K562 (cell line): ENCODE results near the gene BPTF. TPM values are rescaled to one million over a fixed set of nuclear protein-coding genes. Genes with fewer than 3 reads are reported as not detected.

Experiments used
- ATAC-seq: fragments of 200-7000 bp; cut with Tn5 transposase; 3 replicates; pipeline ENCODE4 v1.9.1; 2020; ENCODE audit warnings: moderate library complexity
- BruUV-seq: library from RNA; stranded (reverse); fragments of 400-500 nt; replicated peaks from 2 replicates; lab custom pipeline; 2021; lab: Mats Ljungman, UMichigan
- CTCF ChIA-PET: fragments of 300-600 bp; formaldehyde crosslinking; extraction: SDS; loops from one replicate; lab custom pipeline; 2021; ENCODE audit warnings: low intra/inter-chr PET ratio; lab: Yijun Ruan, JAX
- POLR2A ChIA-PET: fragments of 300-600, 350-650 bp; sonication (Branson Sonifier 250); formaldehyde crosslinking; extraction: SDS; loops from one replicate; lab custom pipeline; 2021; ENCODE audit warnings: antibody characterized with exemption, inconsistent platforms; lab: Yijun Ruan, JAX
- DNase-seq, 4 experiments: peaks; one replicate each; pipeline versions ENCODE4 v3.0.0 to v3.0.0-alpha.2; 2011 to 2018; ENCODE audit warnings: low spot score in 3 of 4, mixed read lengths in 3 of 4; ENCODE audit errors: extremely low read depth in 1 of 4
- FAIRE-seq: peaks from 2 replicates; lab custom pipeline; 2011; peaks lifted over from hg19 to GRCh38; lab: Jason Lieb, UNC
- H2AFZ ChIP-seq: 2 replicates; pipeline ENCODE4 v1.6.0; 2011; ENCODE audit warnings: low read depth, low read length, control low read depth, inconsistent platforms
- H3K27ac ChIP-seq: fragments of 200-600 bp; 3 replicates; pipeline ENCODE4 v1.8.0; 2011; ENCODE audit warnings: low read depth, mild to moderate bottlenecking, control low read depth, inconsistent platforms, low read length, moderate library complexity, mixed read lengths; ENCODE audit errors: extremely low read depth
- H3K27me3 ChIP-seq, 2 experiments: fragments of 300-600 bp in 1 of 2; 2 replicates in 1 of 2; 3 replicates in 1 of 2; pipeline versions ENCODE4 v1.6.0 to v1.8.0; 2011; ENCODE audit warnings: inconsistent platforms in 2 of 2, low read length in 2 of 2, mild to moderate bottlenecking in 1 of 2, mixed read lengths in 1 of 2, moderate library complexity in 1 of 2; ENCODE audit not compliant: control insufficient read depth in 2 of 2, insufficient read depth in 2 of 2
- H3K36me3 ChIP-seq: fragments of 300-600 bp; 3 replicates; pipeline ENCODE4 v1.8.0; 2011; ENCODE audit warnings: mild to moderate bottlenecking, low read length, inconsistent platforms; ENCODE audit not compliant: control insufficient read depth, insufficient read depth
- H3K4me1 ChIP-seq, 2 experiments: fragments of 200-600 bp in 1 of 2; replicated peaks in 1 of 2; 2 replicates in 1 of 2; 3 replicates in 1 of 2; pipeline versions ENCODE4 v1.5.1 to v1.8.0; 2011; ENCODE audit warnings: inconsistent platforms in 2 of 2, low read length in 2 of 2, mild to moderate bottlenecking in 1 of 2, mixed read lengths in 1 of 2, moderate library complexity in 1 of 2; ENCODE audit not compliant: control insufficient read depth in 2 of 2, insufficient read depth in 2 of 2
- H3K4me2 ChIP-seq: 2 replicates; pipeline ENCODE4 v1.6.1; 2011; ENCODE audit warnings: low read length, control low read depth, inconsistent platforms, mixed read lengths; ENCODE audit not compliant: insufficient read depth
- H3K4me3 ChIP-seq: fragments of 200-600 bp; sonication (generic), shearing (Covaris generic); 2 replicates; pipeline ENCODE4 v1.5.1; 2016; ENCODE audit warnings: control low read depth, inconsistent platforms
- H3K79me2 ChIP-seq: fragments of 200-600 bp; 3 replicates; pipeline ENCODE4 v1.8.0; 2011; ENCODE audit warnings: low read length, inconsistent platforms; ENCODE audit not compliant: control insufficient read depth, insufficient read depth
- H3K9ac ChIP-seq, 2 experiments: 2 replicates each; pipeline versions ENCODE4 v1.6.0 to v1.6.1; 2011; ENCODE audit warnings: low read depth in 2 of 2, low read length in 2 of 2, control low read depth in 1 of 2, inconsistent platforms in 1 of 2, mild to moderate bottlenecking in 1 of 2, mixed read lengths in 1 of 2; ENCODE audit not compliant: insufficient read depth in 1 of 2
- H3K9me1 ChIP-seq: one replicate; pipeline ENCODE4 v1.6.0; 2011; ENCODE audit warnings: inconsistent platforms, mild to moderate bottlenecking, low read length, moderate library complexity; ENCODE audit not compliant: control insufficient read depth, insufficient read depth
- H3K9me3 ChIP-seq: replicated peaks from 2 replicates; pipeline ENCODE4 v1.5.1; 2011; ENCODE audit warnings: low read depth, low read length, inconsistent platforms; ENCODE audit not compliant: control insufficient read depth, insufficient read depth
- H4K20me1 ChIP-seq: replicated peaks from 2 replicates; pipeline ENCODE4 v1.6.1; 2011; ENCODE audit warnings: low read length, inconsistent platforms, mixed read lengths; ENCODE audit not compliant: control insufficient read depth, insufficient read depth
- ARID1B ChIP-seq: fragments of 450-650 bp; IDR thresholded peaks from 2 replicates; pipeline ENCODE4 v1.6.1; 2016; ENCODE audit warnings: antibody characterized with exemption, mild to moderate bottlenecking, inconsistent platforms
- FOXP1 ChIP-seq: sonication (generic); formaldehyde crosslinking; IDR thresholded peaks from 2 replicates; pipeline ENCODE4 v1.8.0; 2022; ENCODE audit warnings: mild to moderate bottlenecking, missing genetic modification reagents
- JUND ChIP-seq, 2 experiments: IDR thresholded peaks; 2 replicates in 1 of 2; 3 replicates in 1 of 2; pipeline ENCODE4 v1.6.1; 2011; ENCODE audit warnings: borderline replicate concordance in 2 of 2, low read depth in 2 of 2, low read length in 2 of 2, improper control_type of control experiment in 1 of 2, missing biosample characterization in 1 of 2, missing genetic modification characterization in 1 of 2, missing genetic modification reagents in 1 of 2
- KLF13 ChIP-seq: fragments of 450-650 bp; IDR thresholded peaks from 2 replicates; pipeline ENCODE4 v1.6.1; 2016; ENCODE audit warnings: missing genetic modification characterization, low read depth, mild to moderate bottlenecking, missing compliant biosample characterization, moderate library complexity, borderline replicate concordance
- NR1H2 ChIP-seq: sonication (generic); formaldehyde crosslinking; IDR thresholded peaks from 2 replicates; pipeline ENCODE4 v1.4.0; 2020; ENCODE audit warnings: mild to moderate bottlenecking, missing genetic modification reagents
- PHB2 ChIP-seq: fragments of 450-650 bp; IDR thresholded peaks from 2 replicates; pipeline ENCODE4 v1.6.1; 2017; ENCODE audit warnings: low read depth
- RCOR1 ChIP-seq, 2 experiments: IDR thresholded peaks; 2 replicates each; pipeline ENCODE4 v1.6.1; 2012; ENCODE audit warnings: low read depth in 2 of 2, low read length in 2 of 2, borderline replicate concordance in 1 of 2, improper control_type of control experiment in 1 of 2
- TCF15 ChIP-seq: fragments of 250-450 bp; sonication (Bioruptor Pico); IDR thresholded peaks from 2 replicates; pipeline ENCODE4 v1.8.0; 2022; ENCODE audit warnings: moderate library complexity, mild to moderate bottlenecking, inconsistent platforms
- ZNF696 ChIP-seq: fragments of 250-450 bp; sonication (Bioruptor Pico); conservative IDR thresholded peaks from 2 replicates; pipeline ENCODE4 v1.4.0; 2020; ENCODE audit warnings: mild to moderate bottlenecking, moderate library complexity
- in situ Hi-C: fragments of 300-500 bp; cut with MboI; formaldehyde crosslinking; loops from 4 replicates; pipeline ENCODE4 v1.15.0; 2018; ENCODE audit warnings: inconsistent platforms, mixed read lengths
- intact Hi-C: fragments of 100-400 bp; cut with micrococcal nuclease; formaldehyde crosslinking; loops from 2 replicates; pipeline ENCODE4 v1.14.2; 2022
- polyA plus RNA-seq, 8 experiments: library from polyadenylated mRNA; depleted of rRNA in 4 of 8; stranded (reverse) in 5 of 8; unstranded in 3 of 8; fragments of >200 nt; fragmentation: Nextera tagmentation in 2 of 8; fragmentation: Illumina TruSeq in 1 of 8; extraction: Ambion mirVana in 2 of 8; extraction: Trizol in 1 of 8; gene quantifications; 2 replicates each; pipeline versions ENCODE4 v1.2.1 to v1.2.3, GENCODE V29; 2011 to 2014; ENCODE audit warnings: inconsistent platforms in 1 of 8, missing spikeins in 1 of 8
- total RNA-seq, 7 experiments: library from RNA; depleted of rRNA in 6 of 7; stranded (reverse); fragments of >200 nt in 6 of 7; fragmentation: Illumina TruSeq in 2 of 7; extraction: Trizol in 2 of 7; gene quantifications; 2 replicates each; pipeline versions ENCODE4 v1.2.1 to v1.2.3, GENCODE V29; 2011 to 2021; ENCODE audit warnings: low replicate concordance in 1 of 7
- TF ChIP-seq, protein P1 (sequence below): fragments of 450-650 bp; IDR thresholded peaks from 2 replicates; pipeline ENCODE4 v1.6.1; 2018; ENCODE audit warnings: mild to moderate bottlenecking, low read depth; ENCODE audit not compliant: partially characterized antibody

The BPTF gene
- total and polyA plus RNA-seq, 9 of the 15 experiments (the other 6 are each of a cell fraction or from before 2014, with no cell fraction given): 12.5 to 52.1 (median 26.9) TPM

DNA sequence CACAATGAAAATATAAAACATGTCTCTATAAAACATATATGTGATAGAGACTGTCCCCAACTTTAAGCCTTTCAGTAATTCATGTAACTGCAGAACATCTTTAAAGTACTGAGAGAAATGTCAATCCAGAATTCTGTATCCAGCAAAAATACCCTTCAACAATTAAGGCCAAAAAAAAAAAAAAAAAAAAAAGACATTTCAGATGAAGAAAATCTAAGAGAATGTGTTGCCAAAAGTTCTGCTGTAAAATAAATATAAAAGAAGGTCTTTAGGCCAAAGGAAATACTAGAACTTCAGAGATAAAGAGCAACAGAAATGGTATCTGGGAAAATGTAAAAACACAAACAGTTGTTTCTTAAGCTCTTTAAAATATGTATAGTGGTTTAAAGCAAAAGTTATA, 17.3 kb downstream of the BPTF start:
- ATAC-seq (no peak), FAIRE-seq (no peak), DNase-seq (no peak)
- in situ Hi-C loops: no loop called here
- Histone ChIP-seq H3K9me3 (no peaks in the 10 kb centered on the region), H3K4me1 (no peaks in the 10 kb centered on the region; a peak in 1 of 5 replicates)
- CTCF ChIA-PET: no interaction called here
- no TSS peak for BruUV-seq
- no peak for TF ChIP-seq TCF15 (CRISPR knock-in tag)
- no peak for TF ChIP-seq ZNF696
- TF ChIP-seq KLF13 (tag): no peak
- no peak for TF ChIP-seq PHB2
- no peak for TF ChIP-seq JUND (IDR thresholded peaks at IDR 0.05; ENCODE audit: borderline replicate concordance, low read depth, low read length)
- no peak for TF ChIP-seq JUND (tag; IDR thresholded peaks at IDR 0.05; ENCODE audit: borderline replicate concordance, low read depth, low read length)
- TF ChIP-seq RCOR1 (IDR thresholded peaks at IDR 0.05; ENCODE audit: borderline replicate concordance in 1 of 2, low read depth in 2 of 2, low read length in 2 of 2): no peak
- TF ChIP-seq, protein P1, sequence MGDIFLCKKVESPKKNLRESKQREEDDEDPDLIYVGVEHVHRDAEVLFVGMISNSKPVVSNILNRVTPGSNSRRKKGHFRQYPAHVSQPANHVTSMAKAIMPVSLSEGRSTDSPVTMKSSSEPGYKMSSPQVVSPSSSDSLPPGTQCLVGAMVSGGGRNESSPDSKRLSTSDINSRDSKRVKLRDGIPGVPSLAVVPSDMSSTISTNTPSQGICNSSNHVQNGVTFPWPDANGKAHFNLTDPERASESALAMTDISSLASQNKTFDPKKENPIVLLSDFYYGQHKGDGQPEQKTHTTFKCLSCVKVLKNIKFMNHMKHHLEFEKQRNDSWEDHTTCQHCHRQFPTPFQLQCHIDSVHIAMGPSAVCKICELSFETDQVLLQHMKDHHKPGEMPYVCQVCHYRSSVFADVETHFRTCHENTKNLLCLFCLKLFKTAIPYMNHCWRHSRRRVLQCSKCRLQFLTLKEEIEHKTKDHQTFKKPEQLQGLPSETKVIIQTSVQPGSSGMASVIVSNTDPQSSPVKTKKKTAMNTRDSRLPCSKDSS: no peak
- no peak for TF ChIP-seq NR1H2
- no peak for TF ChIP-seq ARID1B
- no peak for TF ChIP-seq FOXP1 (CRISPR knock-in tag)
- TF ChIP-seq, all 486 proteins: peak for 0
- Histone ChIP-seq H3K9me1 (no peaks in the 10 kb centered on the region), H2AFZ (no peak overlapping the region), H3K79me2 (peaks cover 81% of the 10 kb centered on the region), H4K20me1 (no peaks in the 10 kb centered on the region; the same call in 1 of the 2 replicates), H3K36me3 (peaks cover 2% of the 10 kb centered on the region; the same call in 1 of the 3 replicates), H3K27ac (no peak overlapping the region), H3K4me2 (no peak overlapping the region), H3K9ac (no peak overlapping the region), H3K4me3 (no peak overlapping the region), H3K27me3 (no peaks in the 10 kb centered on the region)
- intact Hi-C loops: no loop called here
- POLR2A ChIA-PET: no interaction called here
